ENCODE measurements around the gene SS18L1. TPM values are rescaled to one million over a fixed set of nuclear protein-coding genes. Genes with fewer than 3 reads are reported as not detected.
A peak's percentile ranks its signal among the peaks of the same experiment; 100 is the strongest.

Gene SS18L1
- total RNA-seq, 1 experiment from 2014 or later = 5.8 TPM

GRCh38 chr20:62158088-62158400, 14.5 kb downstream of the SS18L1 start:
- Histone ChIP-seq H3K27me3 (no peaks in the 10 kb centered on the region), H3K9me3 (no peaks in the 10 kb centered on the region), H3K4me3 (no peak overlapping the region), H3K36me3 (peaks cover 56% of the 10 kb centered on the region)
- DNase-seq = no peak

- H3K36me3 ChIP-seq = peaks cover 57% of the 10 kb centered on the region
- no peak for DNase-seq
- no peaks in the 10 kb centered on the region for H3K9me3 ChIP-seq
- no peaks in the 10 kb centered on the region for H3K27me3 ChIP-seq
- no peak overlapping the region for H3K4me3 ChIP-seq
Measured at GRCh38 chr20:62158541-62158940, 15.0 kb downstream of the SS18L1 start.

- H3K27me3 ChIP-seq = no peaks in the 10 kb centered on the region
- H3K4me3 ChIP-seq = no peak overlapping the region
- no peak for DNase-seq
- H3K9me3 ChIP-seq = no peaks in the 10 kb centered on the region
- H3K36me3 ChIP-seq = peaks cover 59% of the 10 kb centered on the region
Measured at GRCh38 chr20:62159052-62159451, 15.5 kb downstream of the SS18L1 start.

GRCh38 chr20:62159839-62160238, 16.3 kb downstream of the SS18L1 start:
- no peak for DNase-seq
- Histone ChIP-seq H3K36me3 (peaks cover 58% of the 10 kb centered on the region), H3K4me3 (no peak overlapping the region), H3K9me3 (no peaks in the 10 kb centered on the region), H3K27me3 (no peaks in the 10 kb centered on the region)

GRCh38 chr20:62160253-62160652, 16.7 kb downstream of the SS18L1 start:
- no peak for DNase-seq

GRCh38 chr20:62160876-62161275, 17.3 kb downstream of the SS18L1 start:
- Histone ChIP-seq H3K27me3 (no peaks in the 10 kb centered on the region), H3K4me3 (no peak overlapping the region), H3K36me3 (peaks cover 56% of the 10 kb centered on the region), H3K9me3 (no peaks in the 10 kb centered on the region)
- DNase-seq = no peak

More at GRCh38 chr20:62160253-62160652, 16.7 kb downstream of the SS18L1 start:
- Histone ChIP-seq H3K9me3 (no peaks in the 10 kb centered on the region), H3K27me3 (no peaks in the 10 kb centered on the region), H3K36me3 (peaks cover 56% of the 10 kb centered on the region), H3K4me3 (no peak overlapping the region)

GRCh38 chr20:62161347-62161746, 17.8 kb downstream of the SS18L1 start:
- H3K9me3 ChIP-seq = no peaks in the 10 kb centered on the region
- peak; percentile 72 for DNase-seq
- H3K27me3 ChIP-seq = no peaks in the 10 kb centered on the region
- no peak overlapping the region for H3K4me3 ChIP-seq
- peaks cover 56% of the 10 kb centered on the region for H3K36me3 ChIP-seq

GRCh38 chr20:62162765-62163484, 19.4 kb downstream of the SS18L1 start:
- Histone ChIP-seq H3K4me3 (no peak overlapping the region), H3K36me3 (peaks cover 57% of the 10 kb centered on the region), H3K27me3 (no peaks in the 10 kb centered on the region), H3K9me3 (no peaks in the 10 kb centered on the region)
- no peak for DNase-seq

GRCh38 chr20:62163485-62163865, 19.9 kb downstream of the SS18L1 start:
- peaks cover 60% of the 10 kb centered on the region for H3K36me3 ChIP-seq

GRCh38 chr20:62163986-62164762, 20.6 kb downstream of the SS18L1 start:
- Histone ChIP-seq H3K36me3 (peaks cover 59% of the 10 kb centered on the region), H3K27me3 (no peaks in the 10 kb centered on the region), H3K9me3 (no peaks in the 10 kb centered on the region), H3K4me3 (no peak overlapping the region)
- DNase-seq = no peak

More at GRCh38 chr20:62163485-62163865, 19.9 kb downstream of the SS18L1 start:
- Histone ChIP-seq H3K4me3 (no peak overlapping the region), H3K9me3 (no peaks in the 10 kb centered on the region), H3K27me3 (no peaks in the 10 kb centered on the region)
- no peak for DNase-seq

- no peaks in the 10 kb centered on the region for H3K27me3 ChIP-seq
- peaks cover 54% of the 10 kb centered on the region for H3K36me3 ChIP-seq
- no peak overlapping the region for H3K4me3 ChIP-seq
- no peaks in the 10 kb centered on the region for H3K9me3 ChIP-seq
- DNase-seq = no peak
Measured at GRCh38 chr20:62164879-62165761, 21.6 kb downstream of the SS18L1 start.

- Histone ChIP-seq H3K27me3 (no peaks in the 10 kb centered on the region), H3K9me3 (no peaks in the 10 kb centered on the region), H3K36me3 (peaks cover 50% of the 10 kb centered on the region), H3K4me3 (no peak overlapping the region)
- no peak for DNase-seq
Measured at GRCh38 chr20:62165762-62166399, 22.3 kb downstream of the SS18L1 start.

GRCh38 chr20:62167474-62167873, 23.9 kb downstream of the SS18L1 start:
- H3K27me3 ChIP-seq = no peaks in the 10 kb centered on the region
- no peaks in the 10 kb centered on the region for H3K9me3 ChIP-seq
- no peak overlapping the region for H3K4me3 ChIP-seq
- peaks cover 47% of the 10 kb centered on the region for H3K36me3 ChIP-seq
- no peak for DNase-seq

GRCh38 chr20:62168061-62168460, 24.5 kb downstream of the SS18L1 start:
- Histone ChIP-seq H3K36me3 (peaks cover 43% of the 10 kb centered on the region), H3K9me3 (no peaks in the 10 kb centered on the region), H3K27me3 (no peaks in the 10 kb centered on the region), H3K4me3 (no peak overlapping the region)
- DNase-seq = no peak

- Histone ChIP-seq H3K9me3 (no peaks in the 10 kb centered on the region), H3K36me3 (peaks cover 42% of the 10 kb centered on the region), H3K4me3 (no peak overlapping the region), H3K27me3 (no peaks in the 10 kb centered on the region)
- DNase-seq = no peak
Measured at GRCh38 chr20:62168890-62169435, 25.4 kb downstream of the SS18L1 start.

GRCh38 chr20:62170536-62170935, 27.0 kb downstream of the SS18L1 start:
- H3K9me3 ChIP-seq = no peaks in the 10 kb centered on the region
- H3K27me3 ChIP-seq = no peaks in the 10 kb centered on the region
- H3K4me3 ChIP-seq = no peak overlapping the region
- peaks cover 41% of the 10 kb centered on the region for H3K36me3 ChIP-seq
- DNase-seq = no peak

Measured in MG63 (cell line).